Measurements from ENCODE around the gene CDH23. TPM values are rescaled to one million over a fixed set of nuclear protein-coding genes. Genes with fewer than 3 reads are reported as not detected.

The CDH23 gene
- total and polyA plus RNA-seq, 10 of the 15 experiments (the other 5 are each of a cell fraction or from before 2014, with no cell fraction given), result 0.09 to 0.40 (median 0.15) TPM; not detected in 1

DNA sequence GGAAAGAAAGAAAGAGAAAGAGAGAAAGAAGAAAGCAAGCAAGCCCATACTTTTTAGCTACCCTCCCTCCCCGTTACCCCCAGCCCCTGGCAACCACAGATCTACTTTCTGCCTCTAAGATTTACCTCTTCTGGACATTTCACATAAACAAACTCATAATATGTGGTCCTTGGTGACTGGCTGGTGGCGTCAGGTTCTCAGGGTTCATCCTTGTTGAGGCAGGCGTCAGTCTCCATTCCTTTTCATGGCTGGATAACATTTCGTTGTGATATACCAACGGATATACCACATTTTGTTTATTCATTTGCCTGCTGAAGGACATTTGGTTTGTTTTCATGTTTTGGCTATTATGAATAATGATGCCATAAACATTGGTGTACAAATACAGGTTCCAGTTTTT, 30.5 kb downstream of the CDH23 start:
- Histone ChIP-seq H3K9ac (ENCODE audit: control insufficient read depth, insufficient read depth, low read length) (no peak overlapping the region), H3K27me3 (replicated peaks in 1 of 2; ENCODE audit: control insufficient read depth in 2 of 2, insufficient read depth in 2 of 2, low read length in 1 of 2) (no peaks in the 10 kb centered on the region; a peak in 2 of 4 replicates), H3K79me2 (ENCODE audit: control insufficient read depth, insufficient read depth, low read length) (no peaks in the 10 kb centered on the region), H2AFZ (ENCODE audit: control insufficient read depth, low read depth, low read length) (no peak overlapping the region), H3K27ac (ENCODE audit: control insufficient read depth, insufficient read depth) (no peak overlapping the region), H4K20me1 (ENCODE audit: control insufficient read depth, insufficient read depth) (no peaks in the 10 kb centered on the region), H3K4me2 (ENCODE audit: control insufficient read depth, insufficient read depth) (no peak overlapping the region), H3K4me3 (no peak overlapping the region), H3K4me1 (ENCODE audit: control insufficient read depth, insufficient read depth, low read length) (no peaks in the 10 kb centered on the region), H3K9me3 (replicated peaks; ENCODE audit: control insufficient read depth, insufficient read depth, low read length) (no peaks in the 10 kb centered on the region), H3K36me3 (ENCODE audit: control insufficient read depth in 2 of 2, insufficient read depth in 2 of 2, low read length in 1 of 2) (no peaks in the 10 kb centered on the region)
- in situ Hi-C loops (cut with MboI), result no loop called here
- FAIRE-seq, result no peak
- TF ChIP-seq, protein P1, sequence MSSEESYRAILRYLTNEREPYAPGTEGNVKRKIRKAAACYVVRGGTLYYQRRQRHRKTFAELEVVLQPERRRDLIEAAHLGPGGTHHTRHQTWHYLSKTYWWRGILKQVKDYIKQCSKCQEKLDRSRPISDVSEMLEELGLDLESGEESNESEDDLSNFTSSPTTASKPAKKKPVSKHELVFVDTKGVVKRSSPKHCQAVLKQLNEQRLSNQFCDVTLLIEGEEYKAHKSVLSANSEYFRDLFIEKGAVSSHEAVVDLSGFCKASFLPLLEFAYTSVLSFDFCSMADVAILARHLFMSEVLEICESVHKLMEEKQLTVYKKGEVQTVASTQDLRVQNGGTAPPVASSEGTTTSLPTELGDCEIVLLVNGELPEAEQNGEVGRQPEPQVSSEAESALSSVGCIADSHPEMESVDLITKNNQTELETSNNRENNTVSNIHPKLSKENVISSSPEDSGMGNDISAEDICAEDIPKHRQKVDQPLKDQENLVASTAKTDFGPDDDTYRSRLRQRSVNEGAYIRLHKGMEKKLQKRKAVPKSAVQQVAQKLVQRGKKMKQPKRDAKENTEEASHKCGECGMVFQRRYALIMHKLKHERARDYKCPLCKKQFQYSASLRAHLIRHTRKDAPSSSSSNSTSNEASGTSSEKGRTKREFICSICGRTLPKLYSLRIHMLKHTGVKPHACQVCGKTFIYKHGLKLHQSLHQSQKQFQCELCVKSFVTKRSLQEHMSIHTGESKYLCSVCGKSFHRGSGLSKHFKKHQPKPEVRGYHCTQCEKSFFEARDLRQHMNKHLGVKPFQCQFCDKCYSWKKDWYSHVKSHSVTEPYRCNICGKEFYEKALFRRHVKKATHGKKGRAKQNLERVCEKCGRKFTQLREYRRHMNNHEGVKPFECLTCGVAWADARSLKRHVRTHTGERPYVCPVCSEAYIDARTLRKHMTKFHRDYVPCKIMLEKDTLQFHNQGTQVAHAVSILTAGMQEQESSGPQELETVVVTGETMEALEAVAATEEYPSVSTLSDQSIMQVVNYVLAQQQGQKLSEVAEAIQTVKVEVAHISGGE (CRISPR knock-in tag; IDR thresholded peaks at IDR 0.05), result no peak
- no peak for TF ChIP-seq ELK1 (IDR thresholded peaks at IDR 0.05; ENCODE audit: low read depth, low read length)
- CTCF ChIA-PET, result interaction anchor here (1.6 kb wide), 1 partner anchor 108 kb away, joined by 5 read pairs; the partner anchor contains the start of gene SLC29A3
- SMC1A ChIA-PET (ENCODE audit: uncharacterized antibody, unreplicated experiment), result no interaction called here
- POLR2A ChIA-PET, result no interaction called here
- WGBS (ENCODE audit: insufficient coverage, insufficient replicate concordance, low lambda C conversion rate, missing lambda C conversion rate), result 18% methylated on average over 5 of the region's 5 CpGs
- no peak for DNase-seq (ENCODE audit: low read depth, low spot score)
- ATAC-seq, result no peak
- RAD21 ChIA-PET (ENCODE audit: unreplicated experiment), result no interaction called here
- no TSS peak for BruUV-seq (replicated peaks)
- intact Hi-C loops (cut with micrococcal nuclease; ENCODE audit: unreplicated experiment), result no loop called here

All from GM12878 (cell line).